PC-9 (cell line): ENCODE measurements around the gene GCNA. TPM values are rescaled to one million over a fixed set of nuclear protein-coding genes. Genes with fewer than 3 reads are reported as not detected.
"Not testable (repeated sequence)": the region's sequence is repeated elsewhere in the genome, so short reads cannot be mapped to it uniquely, and the experiment has no call there.

ENCODE experiments used
- BruUV-seq: library from RNA; stranded (reverse); fragments of 400-500 nt; replicated peaks from 2 replicates; lab custom pipeline; 2021; lab: Mats Ljungman, UMichigan
- CTCF ChIA-PET: fragments of 300-600 bp; sonication (Branson Sonifier 250); formaldehyde crosslinking; loops from one replicate; lab custom pipeline; 2022; ENCODE audit warnings: antibody characterized with exemption; lab: Charles Lee
- POLR2A ChIA-PET: fragments of 300-600 bp; sonication (Branson Sonifier 250); formaldehyde crosslinking; loops from one replicate; lab custom pipeline; 2022; ENCODE audit warnings: antibody characterized with exemption; ENCODE audit not compliant: unreplicated experiment; lab: Charles Lee
- DNase-seq, 2 experiments: peaks; one replicate each; pipeline versions ENCODE4 v3.0.0 to v3.0.0-alpha.2; 2015 to 2022; ENCODE audit warnings: mixed read lengths in 1 of 2
- H2AFZ ChIP-seq: fragments of 200-600 bp; sonication (generic); 2 replicates; pipeline ENCODE4 v1.8.1; 2017; ENCODE audit warnings: antibody characterized with exemption
- H3F3A ChIP-seq: fragments of 200-600 bp; sonication (generic); 2 replicates; pipeline ENCODE4 v1.8.1; 2017; ENCODE audit warnings: antibody characterized with exemption, mild to moderate bottlenecking, low read depth; ENCODE audit not compliant: insufficient read depth
- H3K27ac ChIP-seq: fragments of 200-600 bp; sonication (generic); 2 replicates; pipeline ENCODE4 v1.6.1; 2016; ENCODE audit warnings: mixed run types
- H3K27me3 ChIP-seq: fragments of 200-600 bp; sonication (generic); 2 replicates; pipeline ENCODE4 v1.6.1; 2016; ENCODE audit warnings: low read depth, mixed run types; ENCODE audit not compliant: insufficient read depth
- H3K36me3 ChIP-seq: fragments of 200-600 bp; sonication (generic); 2 replicates; pipeline ENCODE4 v1.6.1; 2016; ENCODE audit warnings: low read depth, mixed run types
- H3K4me1 ChIP-seq: fragments of 200-600 bp; sonication (generic); replicated peaks from 2 replicates; pipeline ENCODE4 v1.6.1; 2016; ENCODE audit warnings: mixed run types; ENCODE audit not compliant: insufficient read depth
- H3K4me2 ChIP-seq: fragments of 200-600 bp; sonication (generic); 2 replicates; pipeline ENCODE4 v1.6.1; 2017; ENCODE audit warnings: mixed run types
- H3K4me3 ChIP-seq: fragments of 200-600 bp; sonication (generic); 2 replicates; pipeline ENCODE4 v1.6.1; 2016; ENCODE audit warnings: mixed run types
- H3K79me2 ChIP-seq: fragments of 200-600 bp; sonication (generic); 2 replicates; pipeline ENCODE4 v1.6.1; 2017; ENCODE audit warnings: low read depth, mixed run types
- H3K9me2 ChIP-seq: fragments of 200-600 bp; sonication (generic); 2 replicates; pipeline ENCODE4 v1.8.1; 2017; ENCODE audit warnings: mild to moderate bottlenecking; ENCODE audit not compliant: insufficient read depth
- H3K9me3 ChIP-seq: fragments of 200-600 bp; sonication (generic); 2 replicates; pipeline ENCODE4 v1.8.1; 2016; ENCODE audit warnings: low read depth; ENCODE audit not compliant: insufficient read depth
- H4K20me1 ChIP-seq: fragments of 200-600 bp; sonication (generic); 2 replicates; pipeline ENCODE4 v1.8.1; 2017; ENCODE audit not compliant: insufficient read depth
- EZH2 ChIP-seq: fragments of 200-600 bp; sonication (generic); IDR thresholded peaks from 2 replicates; pipeline ENCODE4 v1.8.0; 2017; ENCODE audit warnings: antibody characterized with exemption, low read depth
- intact Hi-C: fragments of 100-400 bp; cut with micrococcal nuclease; formaldehyde crosslinking; loops from one replicate; pipeline ENCODE4 v1.10.0; 2022; ENCODE audit not compliant: unreplicated experiment
- total RNA-seq: library from RNA; stranded (reverse); gene quantifications from 2 replicates; pipeline ENCODE4 v1.2.3, GENCODE V29; 2021
- TF ChIP-seq, protein P1 (sequence below): fragments of 200-600 bp; sonication (generic); conservative IDR thresholded peaks from 2 replicates; pipeline ENCODE4 v1.6.1; 2017; ENCODE audit warnings: mixed run types, antibody characterized with exemption, mild to moderate bottlenecking, moderate library complexity

The GCNA gene
- total RNA-seq, 1 experiment from 2014 or later: 0.48 TPM

DNA sequence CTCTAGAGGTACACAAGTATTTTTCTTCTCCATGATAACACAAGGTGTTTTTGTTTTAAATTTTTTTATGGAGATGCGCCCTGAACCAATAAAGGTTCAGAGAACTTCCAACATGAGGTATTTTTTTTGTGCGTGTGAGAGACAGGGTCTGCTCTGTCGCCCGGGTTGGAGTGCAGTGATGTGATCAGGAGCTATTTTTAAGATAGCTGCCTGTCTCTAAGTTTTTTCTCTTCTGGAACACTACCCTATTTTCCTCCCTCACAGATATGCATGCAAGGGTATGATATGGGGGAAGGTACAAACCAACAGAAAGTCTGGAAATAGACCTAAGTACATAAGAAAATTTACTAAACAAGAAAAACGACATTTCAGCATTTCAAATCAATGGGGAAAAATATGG, 3.0 kb downstream of the GCNA start:
- no TSS peak for BruUV-seq
- ChIA-PET CTCF (no interaction called here), POLR2A (no interaction called here)
- no peak for DNase-seq
- no peak overlapping the region for H3K4me2 ChIP-seq
- H3K79me2 ChIP-seq: no peaks in the 10 kb centered on the region
- no peak overlapping the region for H3K4me3 ChIP-seq
- intact Hi-C loops: no loop called here
- H3K36me3 ChIP-seq: no peaks in the 10 kb centered on the region
- H4K20me1 ChIP-seq: no peaks in the 10 kb centered on the region
- H2AFZ ChIP-seq: no peak overlapping the region
- no peaks in the 10 kb centered on the region for H3K27me3 ChIP-seq
- TF ChIP-seq, protein P1, sequence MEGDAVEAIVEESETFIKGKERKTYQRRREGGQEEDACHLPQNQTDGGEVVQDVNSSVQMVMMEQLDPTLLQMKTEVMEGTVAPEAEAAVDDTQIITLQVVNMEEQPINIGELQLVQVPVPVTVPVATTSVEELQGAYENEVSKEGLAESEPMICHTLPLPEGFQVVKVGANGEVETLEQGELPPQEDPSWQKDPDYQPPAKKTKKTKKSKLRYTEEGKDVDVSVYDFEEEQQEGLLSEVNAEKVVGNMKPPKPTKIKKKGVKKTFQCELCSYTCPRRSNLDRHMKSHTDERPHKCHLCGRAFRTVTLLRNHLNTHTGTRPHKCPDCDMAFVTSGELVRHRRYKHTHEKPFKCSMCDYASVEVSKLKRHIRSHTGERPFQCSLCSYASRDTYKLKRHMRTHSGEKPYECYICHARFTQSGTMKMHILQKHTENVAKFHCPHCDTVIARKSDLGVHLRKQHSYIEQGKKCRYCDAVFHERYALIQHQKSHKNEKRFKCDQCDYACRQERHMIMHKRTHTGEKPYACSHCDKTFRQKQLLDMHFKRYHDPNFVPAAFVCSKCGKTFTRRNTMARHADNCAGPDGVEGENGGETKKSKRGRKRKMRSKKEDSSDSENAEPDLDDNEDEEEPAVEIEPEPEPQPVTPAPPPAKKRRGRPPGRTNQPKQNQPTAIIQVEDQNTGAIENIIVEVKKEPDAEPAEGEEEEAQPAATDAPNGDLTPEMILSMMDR: no peak
- TF ChIP-seq EZH2: no peak
- H3K9me3 ChIP-seq: no peaks in the 10 kb centered on the region
- no peak overlapping the region for H3K27ac ChIP-seq
- H3K9me2 ChIP-seq: no peaks in the 10 kb centered on the region
- H3F3A ChIP-seq: peaks cover 5% of the 10 kb centered on the region; the same call in 1 of the 2 replicates
- no peaks in the 10 kb centered on the region for H3K4me1 ChIP-seq

DNA sequence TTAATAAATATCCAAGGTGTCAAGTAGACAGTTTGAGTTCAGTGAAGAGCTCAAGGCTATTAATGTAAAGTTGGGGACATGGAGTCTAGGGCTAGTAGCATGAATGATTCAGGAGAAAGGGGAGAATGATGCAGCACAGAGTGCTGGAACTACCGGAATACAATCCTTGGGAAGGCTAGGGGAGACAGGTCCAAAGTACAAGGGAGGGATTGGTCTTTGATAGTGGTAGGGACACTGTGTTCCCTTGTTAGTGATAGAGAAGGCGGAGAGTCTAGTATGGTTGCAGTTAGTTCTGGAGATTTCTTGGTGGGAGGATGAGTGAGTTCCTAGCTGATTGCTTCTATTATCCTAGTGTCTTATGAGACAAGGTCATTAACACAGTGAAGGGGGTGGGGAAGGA, 8.7 kb downstream of the GCNA start:
- POLR2A ChIA-PET: no interaction called here
- DNase-seq: no peak
- H3K9me3 ChIP-seq: no peaks in the 10 kb centered on the region
- H4K20me1 ChIP-seq: no peaks in the 10 kb centered on the region
- no peaks in the 10 kb centered on the region for H3K4me1 ChIP-seq
- no peak overlapping the region for H2AFZ ChIP-seq
- intact Hi-C loops: no loop called here
- H3K27me3 ChIP-seq: no peaks in the 10 kb centered on the region
- no peaks in the 10 kb centered on the region for H3K36me3 ChIP-seq
- H3K9me2 ChIP-seq: no peaks in the 10 kb centered on the region
- H3F3A ChIP-seq: peaks cover 3% of the 10 kb centered on the region; the same call in 1 of the 2 replicates
- no peak overlapping the region for H3K27ac ChIP-seq
- H3K4me2 ChIP-seq: no peak overlapping the region
- H3K4me3 ChIP-seq: no peak overlapping the region
- BruUV-seq: no TSS peak
- TF ChIP-seq, protein P1: no peak
- no peak for TF ChIP-seq EZH2
- CTCF ChIA-PET: no interaction called here
- no peaks in the 10 kb centered on the region for H3K79me2 ChIP-seq

- CTCF ChIA-PET, H3K4me2 ChIP-seq, DNase-seq, BruUV-seq, H3K79me2 ChIP-seq, H3K27me3 ChIP-seq, H3K4me3 ChIP-seq, H3F3A ChIP-seq, H3K36me3 ChIP-seq, H3K9me2 ChIP-seq, POLR2A ChIA-PET, H2AFZ ChIP-seq, H3K27ac ChIP-seq, H4K20me1 ChIP-seq, H3K9me3 ChIP-seq, H3K4me1 ChIP-seq, intact Hi-C loops: not testable (repeated sequence)
Observed at GRCh38 chrX:71593210-71593609, 15.0 kb downstream of the GCNA start.

- H3K9me3 ChIP-seq: no peaks in the 10 kb centered on the region
- H3K4me2 ChIP-seq: no peak overlapping the region
- no peaks in the 10 kb centered on the region for H3K36me3 ChIP-seq
- no peak for DNase-seq
- no peak overlapping the region for H2AFZ ChIP-seq
- no peak overlapping the region for H3K4me3 ChIP-seq
- H3K9me2 ChIP-seq: no peaks in the 10 kb centered on the region
- H3K79me2 ChIP-seq: no peaks in the 10 kb centered on the region
- intact Hi-C loops: no loop called here
- no peak overlapping the region for H3K27ac ChIP-seq
- ChIA-PET POLR2A (no interaction called here), CTCF (no interaction called here)
- no peaks in the 10 kb centered on the region for H3K4me1 ChIP-seq
- TF ChIP-seq, protein P1: no peak
- no peak for TF ChIP-seq EZH2
- H3F3A ChIP-seq: no peaks in the 10 kb centered on the region
- H4K20me1 ChIP-seq: no peaks in the 10 kb centered on the region
- no TSS peak for BruUV-seq
- no peaks in the 10 kb centered on the region for H3K27me3 ChIP-seq
Observed at GRCh38 chrX:71599965-71600364, 21.7 kb downstream of the GCNA start.
